Liver (tissue), 9 donors: ENCODE measurements around the gene PACSIN3. TPM values are rescaled to one million over a fixed set of nuclear protein-coding genes. Genes with fewer than 3 reads are reported as not detected.
"Not testable (repeated sequence)": the region's sequence is repeated elsewhere in the genome, so short reads cannot be mapped to it uniquely, and the experiment has no call there.

Source experiments
- DNase-seq: peaks from one replicate; pipeline ENCODE4 v3.0.0-alpha.2; 2017; ENCODE audit warnings: low spot score
- H3K27ac ChIP-seq, 2 donors: one replicate each; pipeline ENCODE4 v1.7.0; 2013; ENCODE audit warnings: inconsistent platforms in 2 of 2, low read length in 2 of 2, control low read depth in 1 of 2, low read depth in 1 of 2, mild to moderate bottlenecking in 1 of 2
- H3K27me3 ChIP-seq, 4 donors: one replicate each; pipeline versions ENCODE4 v1.6.1 to v1.7.0; 2013; ENCODE audit warnings: low read length in 3 of 4, inconsistent platforms in 1 of 4, mild to moderate bottlenecking in 1 of 4, moderate library complexity in 1 of 4; ENCODE audit not compliant: control insufficient read depth in 4 of 4, insufficient read depth in 4 of 4
- H3K36me3 ChIP-seq, 4 donors: one replicate each; pipeline versions ENCODE4 v1.6.1 to v1.7.0; 2013; ENCODE audit warnings: low read length in 3 of 4, mild to moderate bottlenecking in 3 of 4, low read depth in 1 of 4, moderate library complexity in 1 of 4; ENCODE audit not compliant: control insufficient read depth in 4 of 4, insufficient read depth in 3 of 4
- H3K4me1 ChIP-seq, 4 donors: one replicate each; pipeline versions ENCODE4 v1.6.1 to v1.7.0; 2013; ENCODE audit warnings: low read length in 3 of 4, mild to moderate bottlenecking in 3 of 4, moderate library complexity in 1 of 4; ENCODE audit not compliant: control insufficient read depth in 4 of 4, insufficient read depth in 4 of 4
- H3K4me3 ChIP-seq, 3 donors: one replicate each; pipeline versions ENCODE4 v1.6.1 to v1.7.0; 2013; ENCODE audit warnings: low read length in 3 of 3, control low read depth in 1 of 3, low read depth in 1 of 3, mild to moderate bottlenecking in 1 of 3
- H3K9ac ChIP-seq, 2 donors: one replicate each; pipeline ENCODE4 v1.7.0; 2013; ENCODE audit warnings: low read length in 2 of 2, mild to moderate bottlenecking in 2 of 2, moderate library complexity in 2 of 2, control low read depth in 1 of 2, low read depth in 1 of 2
- H3K9me3 ChIP-seq, 4 donors: one replicate each; pipeline versions ENCODE4 v1.6.1 to v1.7.0; 2013; ENCODE audit warnings: low read length in 3 of 4; ENCODE audit not compliant: control insufficient read depth in 4 of 4
- EGR1 ChIP-seq, 2 donors: IDR thresholded peaks; 2 replicates each; pipeline ENCODE4 v1.6.1; 2016 to 2018; ENCODE audit warnings: antibody characterized with exemption in 2 of 2, low read depth in 2 of 2
- FOXA1 ChIP-seq: IDR thresholded peaks from 2 replicates; pipeline ENCODE4 v1.6.1; 2016; ENCODE audit warnings: antibody characterized with exemption
- FOXA2 ChIP-seq: IDR thresholded peaks from 2 replicates; pipeline ENCODE4 v1.6.1; 2016; ENCODE audit warnings: antibody characterized with exemption
- GABPA ChIP-seq, 2 donors: IDR thresholded peaks in 1 of 2; conservative IDR thresholded peaks in 1 of 2; 2 replicates each; pipeline ENCODE4 v1.6.1; 2016; ENCODE audit warnings: antibody characterized with exemption in 2 of 2, mild to moderate bottlenecking in 1 of 2, moderate library complexity in 1 of 2
- HNF4A ChIP-seq, 2 donors: conservative IDR thresholded peaks; 2 replicates each; pipeline ENCODE4 v1.6.1; 2016; ENCODE audit warnings: antibody characterized with exemption in 2 of 2, mild to moderate bottlenecking in 2 of 2
- HNF4G ChIP-seq: IDR thresholded peaks from 2 replicates; pipeline ENCODE4 v1.6.1; 2016; ENCODE audit warnings: antibody characterized with exemption
- JUND ChIP-seq, 2 donors: IDR thresholded peaks; 2 replicates each; pipeline ENCODE4 v1.6.1; 2016; ENCODE audit warnings: antibody characterized with exemption in 2 of 2
- NR2F2 ChIP-seq: IDR thresholded peaks from 2 replicates; pipeline ENCODE4 v1.6.1; 2016; ENCODE audit warnings: antibody characterized with exemption
- RAD21 ChIP-seq, 2 donors: IDR thresholded peaks; 2 replicates each; pipeline ENCODE4 v1.6.1; 2016; ENCODE audit warnings: antibody characterized with exemption in 2 of 2, mild to moderate bottlenecking in 2 of 2
- RXRA ChIP-seq, 2 donors: IDR thresholded peaks; 2 replicates each; pipeline ENCODE4 v1.6.1; 2017 to 2018; ENCODE audit warnings: antibody characterized with exemption in 2 of 2, mild to moderate bottlenecking in 1 of 2
- SP1 ChIP-seq: IDR thresholded peaks from 2 replicates; pipeline ENCODE4 v1.6.1; 2018; ENCODE audit warnings: antibody characterized with exemption, mild to moderate bottlenecking
- TAF1 ChIP-seq: conservative IDR thresholded peaks from 2 replicates; pipeline ENCODE4 v1.6.1; 2016; ENCODE audit warnings: antibody characterized with exemption, mild to moderate bottlenecking
- YY1 ChIP-seq: IDR thresholded peaks from 2 replicates; pipeline ENCODE4 v1.6.1; 2016; ENCODE audit warnings: antibody characterized with exemption, mild to moderate bottlenecking
- WGBS: extraction: QIAGEN DNeasy Blood & Tissue Kit; methylation state at CpG from one replicate; pipeline ENCODE4 v1.1.7; 2013; 5-methylcytosine and 5-hydroxymethylcytosine counted together
- polyA plus RNA-seq, 2 donors: library from polyadenylated mRNA; stranded (reverse) in 1 of 2; unstranded in 1 of 2; fragments of 200-250 nt in 1 of 2; fragments of >200 nt in 1 of 2; fragmentation: Nextera tagmentation in 1 of 2; extraction: Ambion mirVana in 1 of 2; gene quantifications; one replicate each; pipeline versions ENCODE4 v1.2.1 to v1.2.3, GENCODE V29; 2013 to 2015
- total RNA-seq, 2 donors: library from RNA; depleted of rRNA; stranded (reverse); fragments of >200 nt; gene quantifications; one replicate each; pipeline ENCODE4 v1.2.3, GENCODE V29; 2014
- TF ChIP-seq, protein P1 (sequence below): IDR thresholded peaks from 2 replicates; pipeline ENCODE4 v1.6.1; 2016; ENCODE audit warnings: antibody characterized with exemption
- TF ChIP-seq, protein P2 (sequence below): IDR thresholded peaks from 2 replicates; pipeline ENCODE4 v1.6.1; 2016; ENCODE audit warnings: antibody characterized with exemption
- TF ChIP-seq, protein P3 (sequence below): IDR thresholded peaks from 2 replicates; pipeline ENCODE4 v1.6.1; 2016; ENCODE audit warnings: antibody characterized with exemption
- TF ChIP-seq, protein P4 (sequence below): fragments of 150-350 bp; IDR thresholded peaks from 2 replicates; pipeline ENCODE4 v1.5.1; 2017; ENCODE audit warnings: improper control_type of control experiment, low read depth, low read length; ENCODE audit not compliant: missing input control
- TF ChIP-seq, protein P5 (sequence below): IDR thresholded peaks from 2 replicates; pipeline ENCODE4 v1.6.1; 2016; ENCODE audit warnings: antibody characterized with exemption, mild to moderate bottlenecking
- donor health status: healthy.
- donor health status: healthy.
- donor health status: healthy.
- donor health status: healthy.
- donor health status: healthy.

Gene PACSIN3
- total and polyA plus RNA-seq, 4 donors = 12.1 to 23.3 (median 19.7) TPM

DNA sequence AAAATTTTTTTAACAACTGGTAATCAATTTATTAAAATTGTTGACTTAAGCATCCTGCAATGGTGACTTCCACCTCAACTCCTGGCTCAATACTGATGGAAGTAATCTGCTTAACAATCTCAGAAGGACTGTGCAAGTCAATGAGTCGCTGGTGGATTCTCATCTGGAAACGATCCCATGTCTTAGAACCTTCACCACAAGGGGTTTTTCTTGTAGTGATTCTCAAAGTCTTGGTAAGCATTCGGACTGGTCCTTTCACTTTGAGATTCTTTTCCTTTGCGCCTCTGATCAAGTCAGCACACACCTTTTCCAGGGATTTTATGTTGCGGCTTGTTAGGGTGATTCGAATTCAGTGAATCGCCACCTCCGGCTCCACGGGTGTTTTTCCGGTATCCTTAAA, 4.9 kb upstream of the PACSIN3 start:
- H3K4me1 ChIP-seq = peaks cover 3 to 32% (median 27%) of the 10 kb centered on the region in 4 donors
- not testable (repeated sequence) for H3K27ac ChIP-seq, H3K9me3 ChIP-seq, H3K9ac ChIP-seq, H3K27me3 ChIP-seq, H3K4me3 ChIP-seq, DNase-seq, H3K36me3 ChIP-seq
- 93% methylated on average over 10 of the region's 10 CpGs for WGBS

DNA sequence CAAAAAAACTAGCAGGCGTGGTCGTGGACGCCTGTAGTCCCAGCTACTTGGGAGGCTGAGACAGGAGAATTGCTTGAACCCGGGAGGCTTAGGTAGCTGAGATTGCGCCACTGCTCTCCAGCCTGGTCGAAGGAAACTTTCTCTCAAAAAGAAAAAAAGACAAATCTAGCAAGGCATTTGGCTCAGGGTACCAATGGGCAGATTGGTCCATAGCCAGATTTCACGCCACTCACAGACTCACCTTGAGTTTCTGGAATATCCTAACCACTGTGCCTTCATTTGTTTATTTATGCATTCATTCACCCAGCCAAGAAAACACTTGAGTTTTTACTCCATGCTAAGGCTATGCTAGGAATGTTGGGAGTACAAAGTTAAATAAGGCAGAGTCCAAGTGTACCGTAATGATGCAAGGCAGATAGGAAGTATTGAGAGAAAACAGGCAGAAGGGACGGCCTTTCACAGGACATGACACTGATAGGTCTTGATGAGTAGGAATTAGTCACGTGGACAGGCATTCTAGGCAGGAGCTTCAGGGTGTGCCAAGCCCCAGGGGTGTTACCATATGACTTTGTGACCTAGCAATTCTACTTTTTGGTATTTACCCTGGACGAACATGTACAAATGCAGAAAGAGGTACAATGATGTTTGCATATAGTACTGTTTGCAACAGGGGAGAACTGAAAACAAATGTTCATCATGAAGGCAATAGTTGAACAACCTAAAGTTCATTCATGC, 3.0 kb upstream of the PACSIN3 start:
- Histone ChIP-seq H3K36me3 (no peaks in the 10 kb centered on the region), H3K9ac (no peak overlapping the region), H3K27me3 (no peaks in the 10 kb centered on the region), H3K27ac (peak overlapping the region; percentile 13 to 79), H3K4me1 (peaks cover 6 to 46% (median 39%) of the 10 kb centered on the region in 4 donors), H3K4me3 (no peak overlapping the region), H3K9me3 (no peaks in the 10 kb centered on the region)
- TF ChIP-seq YY1 (peak; percentile 84), HNF4A (conservative IDR thresholded peaks at IDR 0.05) (peak; percentile 96 to 99), JUND (IDR thresholded peaks at IDR 0.05) (peak; percentile 92 to 96), HNF4G (peak; percentile 94), RAD21 (IDR thresholded peaks at IDR 0.05) (peak; percentile 55 to 59), TAF1 (no peak), EGR1 (IDR thresholded peaks at IDR 0.05; ENCODE audit: low read depth in 2 of 2) (peak; percentile 65 to 90), NR2F2 (peak; percentile 74), GABPA (IDR thresholded peaks at IDR 0.05 in 1 of 2, conservative IDR thresholded peaks at IDR 0.05 in 1 of 2) (peak in 1 of 2 donors; percentile 74), FOXA1 (peak; percentile 90), SP1 (peak; percentile 99), FOXA2 (peak; percentile 95), RXRA (IDR thresholded peaks at IDR 0.05) (peak; percentile 99)
- TF ChIP-seq, protein P1, sequence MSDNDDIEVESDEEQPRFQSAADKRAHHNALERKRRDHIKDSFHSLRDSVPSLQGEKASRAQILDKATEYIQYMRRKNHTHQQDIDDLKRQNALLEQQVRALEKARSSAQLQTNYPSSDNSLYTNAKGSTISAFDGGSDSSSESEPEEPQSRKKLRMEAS = peak; percentile 92
- TF ChIP-seq, protein P2, sequence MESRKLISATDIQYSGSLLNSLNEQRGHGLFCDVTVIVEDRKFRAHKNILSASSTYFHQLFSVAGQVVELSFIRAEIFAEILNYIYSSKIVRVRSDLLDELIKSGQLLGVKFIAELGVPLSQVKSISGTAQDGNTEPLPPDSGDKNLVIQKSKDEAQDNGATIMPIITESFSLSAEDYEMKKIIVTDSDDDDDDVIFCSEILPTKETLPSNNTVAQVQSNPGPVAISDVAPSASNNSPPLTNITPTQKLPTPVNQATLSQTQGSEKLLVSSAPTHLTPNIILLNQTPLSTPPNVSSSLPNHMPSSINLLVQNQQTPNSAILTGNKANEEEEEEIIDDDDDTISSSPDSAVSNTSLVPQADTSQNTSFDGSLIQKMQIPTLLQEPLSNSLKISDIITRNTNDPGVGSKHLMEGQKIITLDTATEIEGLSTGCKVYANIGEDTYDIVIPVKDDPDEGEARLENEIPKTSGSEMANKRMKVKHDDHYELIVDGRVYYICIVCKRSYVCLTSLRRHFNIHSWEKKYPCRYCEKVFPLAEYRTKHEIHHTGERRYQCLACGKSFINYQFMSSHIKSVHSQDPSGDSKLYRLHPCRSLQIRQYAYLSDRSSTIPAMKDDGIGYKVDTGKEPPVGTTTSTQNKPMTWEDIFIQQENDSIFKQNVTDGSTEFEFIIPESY = peak; percentile 83
- TF ChIP-seq, protein P3, sequence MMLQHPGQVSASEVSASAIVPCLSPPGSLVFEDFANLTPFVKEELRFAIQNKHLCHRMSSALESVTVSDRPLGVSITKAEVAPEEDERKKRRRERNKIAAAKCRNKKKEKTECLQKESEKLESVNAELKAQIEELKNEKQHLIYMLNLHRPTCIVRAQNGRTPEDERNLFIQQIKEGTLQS = peak; percentile 99
- TF ChIP-seq, protein P4, sequence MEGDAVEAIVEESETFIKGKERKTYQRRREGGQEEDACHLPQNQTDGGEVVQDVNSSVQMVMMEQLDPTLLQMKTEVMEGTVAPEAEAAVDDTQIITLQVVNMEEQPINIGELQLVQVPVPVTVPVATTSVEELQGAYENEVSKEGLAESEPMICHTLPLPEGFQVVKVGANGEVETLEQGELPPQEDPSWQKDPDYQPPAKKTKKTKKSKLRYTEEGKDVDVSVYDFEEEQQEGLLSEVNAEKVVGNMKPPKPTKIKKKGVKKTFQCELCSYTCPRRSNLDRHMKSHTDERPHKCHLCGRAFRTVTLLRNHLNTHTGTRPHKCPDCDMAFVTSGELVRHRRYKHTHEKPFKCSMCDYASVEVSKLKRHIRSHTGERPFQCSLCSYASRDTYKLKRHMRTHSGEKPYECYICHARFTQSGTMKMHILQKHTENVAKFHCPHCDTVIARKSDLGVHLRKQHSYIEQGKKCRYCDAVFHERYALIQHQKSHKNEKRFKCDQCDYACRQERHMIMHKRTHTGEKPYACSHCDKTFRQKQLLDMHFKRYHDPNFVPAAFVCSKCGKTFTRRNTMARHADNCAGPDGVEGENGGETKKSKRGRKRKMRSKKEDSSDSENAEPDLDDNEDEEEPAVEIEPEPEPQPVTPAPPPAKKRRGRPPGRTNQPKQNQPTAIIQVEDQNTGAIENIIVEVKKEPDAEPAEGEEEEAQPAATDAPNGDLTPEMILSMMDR = no peak
- TF ChIP-seq, protein P5, sequence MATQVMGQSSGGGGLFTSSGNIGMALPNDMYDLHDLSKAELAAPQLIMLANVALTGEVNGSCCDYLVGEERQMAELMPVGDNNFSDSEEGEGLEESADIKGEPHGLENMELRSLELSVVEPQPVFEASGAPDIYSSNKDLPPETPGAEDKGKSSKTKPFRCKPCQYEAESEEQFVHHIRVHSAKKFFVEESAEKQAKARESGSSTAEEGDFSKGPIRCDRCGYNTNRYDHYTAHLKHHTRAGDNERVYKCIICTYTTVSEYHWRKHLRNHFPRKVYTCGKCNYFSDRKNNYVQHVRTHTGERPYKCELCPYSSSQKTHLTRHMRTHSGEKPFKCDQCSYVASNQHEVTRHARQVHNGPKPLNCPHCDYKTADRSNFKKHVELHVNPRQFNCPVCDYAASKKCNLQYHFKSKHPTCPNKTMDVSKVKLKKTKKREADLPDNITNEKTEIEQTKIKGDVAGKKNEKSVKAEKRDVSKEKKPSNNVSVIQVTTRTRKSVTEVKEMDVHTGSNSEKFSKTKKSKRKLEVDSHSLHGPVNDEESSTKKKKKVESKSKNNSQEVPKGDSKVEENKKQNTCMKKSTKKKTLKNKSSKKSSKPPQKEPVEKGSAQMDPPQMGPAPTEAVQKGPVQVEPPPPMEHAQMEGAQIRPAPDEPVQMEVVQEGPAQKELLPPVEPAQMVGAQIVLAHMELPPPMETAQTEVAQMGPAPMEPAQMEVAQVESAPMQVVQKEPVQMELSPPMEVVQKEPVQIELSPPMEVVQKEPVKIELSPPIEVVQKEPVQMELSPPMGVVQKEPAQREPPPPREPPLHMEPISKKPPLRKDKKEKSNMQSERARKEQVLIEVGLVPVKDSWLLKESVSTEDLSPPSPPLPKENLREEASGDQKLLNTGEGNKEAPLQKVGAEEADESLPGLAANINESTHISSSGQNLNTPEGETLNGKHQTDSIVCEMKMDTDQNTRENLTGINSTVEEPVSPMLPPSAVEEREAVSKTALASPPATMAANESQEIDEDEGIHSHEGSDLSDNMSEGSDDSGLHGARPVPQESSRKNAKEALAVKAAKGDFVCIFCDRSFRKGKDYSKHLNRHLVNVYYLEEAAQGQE = no peak
- WGBS = 38% methylated on average over 11 of the region's 11 CpGs
- peak; percentile 38 for DNase-seq
